ENCODE results near the gene MFF.

The MFF gene

DNA sequence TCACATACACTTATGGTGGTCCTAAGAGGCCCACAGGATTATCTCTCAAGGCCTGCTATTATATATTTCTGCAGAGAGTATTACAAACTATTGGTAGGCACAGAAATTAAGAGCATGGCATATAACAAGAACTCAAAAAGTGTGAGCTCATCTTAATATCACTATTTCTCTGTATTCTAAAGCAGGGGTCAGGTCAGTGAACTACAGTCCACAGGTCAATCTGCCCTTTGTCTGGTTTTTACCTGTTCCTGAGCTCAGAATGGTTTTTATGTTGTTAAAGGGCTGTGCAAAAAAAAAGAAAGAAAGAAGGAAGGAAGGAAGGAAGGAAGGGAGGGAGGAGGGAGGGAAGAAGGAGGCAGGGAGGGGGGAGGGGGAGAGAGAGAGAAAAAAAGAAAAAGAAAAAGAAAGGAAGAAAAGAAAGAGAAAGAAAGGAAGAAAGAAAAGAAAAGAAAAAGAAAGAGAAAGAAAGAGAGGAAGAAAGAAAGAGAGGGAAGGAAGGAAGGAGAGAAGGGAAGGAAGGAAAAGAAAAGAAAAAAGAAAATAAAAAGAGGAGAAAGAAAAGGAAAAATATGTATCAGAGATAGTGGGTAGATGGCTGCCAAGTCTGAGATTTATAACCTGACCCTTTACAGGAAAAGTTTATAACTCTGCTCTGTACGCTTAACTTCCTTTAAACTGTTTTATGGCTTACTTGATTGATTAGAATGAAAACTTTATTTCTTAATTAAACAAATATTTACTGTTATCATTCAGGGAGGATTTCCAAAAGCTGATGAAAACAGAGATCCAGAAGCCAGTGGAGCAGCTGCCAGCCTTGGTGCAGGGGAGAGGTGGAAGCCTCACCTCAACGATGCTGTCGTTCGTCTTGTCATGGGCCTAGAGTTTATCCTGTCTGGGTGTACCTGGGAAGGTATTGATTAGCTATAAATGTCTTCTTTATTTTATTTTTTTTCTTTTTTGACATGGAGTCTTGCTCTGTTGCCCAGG, 73.9 kb downstream of the MFF start:
- in situ Hi-C loops (cut with MboI; ENCODE audit: low pct_unique_long_range_greater_than_20kb, low sequenced_read_pairs) = no loop called here
- no peak for DNase-seq

DNA sequence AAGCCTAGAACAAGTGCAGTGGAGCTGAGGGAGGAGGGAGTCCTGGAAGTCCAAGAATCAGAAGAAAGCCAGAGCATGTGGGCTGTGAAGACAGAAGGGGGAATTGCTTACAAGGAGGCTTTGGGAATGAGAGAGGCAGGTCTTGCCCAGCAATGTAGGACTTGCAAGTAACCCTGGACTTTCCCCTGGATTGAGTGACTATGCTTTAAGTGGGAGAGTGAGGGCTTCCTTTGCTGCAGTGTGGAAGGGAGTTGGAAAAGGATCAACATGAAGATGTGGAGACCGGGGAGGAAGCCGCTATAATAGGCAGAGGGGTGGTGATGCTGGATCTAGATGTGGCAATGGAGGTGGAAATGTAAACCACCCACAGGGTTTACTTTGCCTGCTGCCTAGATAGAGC, 76.5 kb downstream of the MFF start:
- no peak for DNase-seq
- in situ Hi-C loops (cut with MboI; ENCODE audit: low pct_unique_long_range_greater_than_20kb, low sequenced_read_pairs) = loop anchor here (25.0 kb wide), 1 partner anchor 264 kb away; no protein-coding TSS in a partner anchor

DNA sequence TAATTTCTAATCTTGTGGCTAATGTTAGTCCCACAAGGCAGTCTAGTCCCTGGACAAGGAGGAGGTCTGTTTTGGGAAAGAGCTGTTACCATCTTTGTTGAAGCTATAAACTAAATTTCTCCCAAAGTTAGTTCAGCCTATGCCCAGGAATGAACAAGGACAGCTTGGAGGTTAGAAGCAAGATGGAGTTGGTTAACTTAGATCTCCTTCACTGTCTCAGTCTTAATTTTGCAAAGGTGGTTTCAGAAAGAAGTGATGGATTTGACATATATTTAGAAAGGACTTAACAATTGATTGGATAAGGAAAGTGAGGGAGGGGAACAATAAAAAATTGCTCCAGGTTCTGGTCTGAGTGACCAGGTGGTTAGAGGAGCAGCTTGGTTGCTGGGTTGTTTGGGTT, 77.3 kb downstream of the MFF start:
- in situ Hi-C loops (cut with MboI; ENCODE audit: low pct_unique_long_range_greater_than_20kb, low sequenced_read_pairs) = loop anchor here (25.0 kb wide), 1 partner anchor 265 kb away; no protein-coding TSS in a partner anchor
- no peak for DNase-seq

DNA sequence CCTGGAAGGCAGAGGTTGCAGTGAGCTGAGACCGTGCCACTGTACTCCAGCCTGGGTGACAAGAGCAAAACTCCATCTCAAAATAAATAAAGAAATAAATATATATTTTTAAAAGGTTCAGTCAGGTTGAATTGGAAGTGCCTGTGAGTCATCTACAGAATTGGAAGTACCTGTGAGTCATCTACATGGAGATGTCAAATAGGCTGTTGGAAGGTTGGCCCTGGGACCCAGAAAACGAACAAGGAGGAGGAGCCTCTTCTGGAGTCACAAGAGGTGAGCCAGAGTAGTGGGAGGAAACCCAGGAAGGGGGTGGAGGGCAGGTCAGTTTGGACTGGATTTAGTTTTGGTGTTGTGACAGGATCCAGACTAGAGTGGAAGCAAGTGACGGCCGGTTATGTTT, 77.9 kb downstream of the MFF start:
- in situ Hi-C loops (cut with MboI; ENCODE audit: low pct_unique_long_range_greater_than_20kb, low sequenced_read_pairs) = loop anchor here (25.0 kb wide), 1 partner anchor 266 kb away; no protein-coding TSS in a partner anchor
- DNase-seq = no peak

DNA sequence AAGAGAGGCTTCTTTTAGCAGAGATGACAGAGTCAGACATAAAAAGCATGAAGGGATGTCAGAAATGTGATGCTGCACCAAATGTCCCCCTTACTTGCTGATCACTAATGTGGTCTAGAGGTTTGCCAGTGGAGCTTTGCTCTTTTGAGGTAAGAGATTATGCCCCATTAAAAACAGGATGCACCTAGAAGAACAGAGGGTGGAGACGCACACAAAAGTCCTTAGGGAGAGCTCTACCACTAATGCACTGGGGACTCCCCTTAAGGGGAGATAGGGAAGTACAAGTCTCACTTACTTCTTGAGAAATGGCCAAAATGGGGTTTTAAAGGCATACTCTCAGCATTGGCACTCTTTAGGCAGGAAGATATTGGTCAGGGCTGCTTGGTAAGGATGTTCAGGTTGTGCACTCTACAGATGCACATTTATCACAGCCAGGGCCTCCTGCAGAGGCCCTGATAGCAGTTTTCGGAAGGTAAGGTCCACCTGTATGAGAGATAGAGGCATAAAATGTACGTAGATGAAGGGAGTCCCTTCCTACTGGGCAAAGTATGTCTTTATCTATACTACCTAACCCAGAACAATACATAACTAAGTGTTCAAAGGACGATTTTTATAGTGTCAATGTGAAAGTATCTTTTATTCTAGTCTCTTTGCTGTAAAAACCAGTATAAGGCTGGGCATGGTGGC, 79.7 kb downstream of the MFF start:
- DNase-seq = no peak

DNA sequence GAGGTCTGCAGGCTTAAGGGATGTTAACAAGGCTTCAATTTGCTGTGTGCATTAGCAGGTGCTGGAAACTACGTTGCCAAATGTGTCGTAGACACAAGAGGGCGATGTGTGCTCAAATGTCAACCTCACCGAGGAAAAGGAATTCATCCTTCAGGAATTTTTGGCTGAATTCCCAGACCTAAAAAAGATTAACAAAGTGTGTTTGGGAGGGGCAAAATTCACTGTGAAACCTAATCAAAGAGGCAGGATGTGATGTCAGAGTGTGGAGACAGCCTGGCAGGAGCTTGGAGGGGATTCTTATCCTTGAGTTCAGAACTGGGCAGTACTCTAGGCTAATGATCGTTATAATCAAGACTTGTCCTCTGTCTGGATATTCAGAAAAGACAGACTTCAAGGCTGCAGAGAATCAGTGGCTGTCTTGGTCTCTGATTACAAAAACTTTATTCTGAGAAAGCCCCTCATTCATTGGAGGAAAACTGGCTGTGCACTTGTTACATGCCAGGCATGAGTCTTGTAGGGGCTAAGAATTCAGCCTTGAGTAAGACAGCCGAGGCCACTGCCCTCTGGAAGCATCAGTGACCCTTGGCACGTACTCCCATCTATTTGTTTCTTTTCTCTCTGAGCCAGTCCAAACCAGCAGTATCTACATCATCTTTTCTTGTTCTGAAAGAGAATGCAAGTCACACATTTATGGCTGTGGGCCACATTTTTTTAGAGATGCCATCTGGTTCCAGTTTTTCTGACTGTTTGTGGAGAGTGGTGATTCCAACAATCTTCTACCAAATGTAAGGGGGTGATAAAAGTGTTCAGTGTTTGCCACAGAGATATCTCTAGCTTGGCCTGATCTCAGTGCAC, 81.4 kb downstream of the MFF start:
- peak; percentile 44 for DNase-seq
- in situ Hi-C loops (cut with MboI; ENCODE audit: low pct_unique_long_range_greater_than_20kb, low sequenced_read_pairs) = loop anchor here (25.0 kb wide), 1 partner anchor 269 kb away; no protein-coding TSS in a partner anchor

More for the DNA sequence above, 79.7 kb downstream of the MFF start:
- in situ Hi-C loops (cut with MboI; ENCODE audit: low pct_unique_long_range_greater_than_20kb, low sequenced_read_pairs) = loop anchor here (25.0 kb wide), 1 partner anchor 267 kb away; no protein-coding TSS in a partner anchor
